ENCODE data around the gene NASP.

The NASP gene

DNA sequence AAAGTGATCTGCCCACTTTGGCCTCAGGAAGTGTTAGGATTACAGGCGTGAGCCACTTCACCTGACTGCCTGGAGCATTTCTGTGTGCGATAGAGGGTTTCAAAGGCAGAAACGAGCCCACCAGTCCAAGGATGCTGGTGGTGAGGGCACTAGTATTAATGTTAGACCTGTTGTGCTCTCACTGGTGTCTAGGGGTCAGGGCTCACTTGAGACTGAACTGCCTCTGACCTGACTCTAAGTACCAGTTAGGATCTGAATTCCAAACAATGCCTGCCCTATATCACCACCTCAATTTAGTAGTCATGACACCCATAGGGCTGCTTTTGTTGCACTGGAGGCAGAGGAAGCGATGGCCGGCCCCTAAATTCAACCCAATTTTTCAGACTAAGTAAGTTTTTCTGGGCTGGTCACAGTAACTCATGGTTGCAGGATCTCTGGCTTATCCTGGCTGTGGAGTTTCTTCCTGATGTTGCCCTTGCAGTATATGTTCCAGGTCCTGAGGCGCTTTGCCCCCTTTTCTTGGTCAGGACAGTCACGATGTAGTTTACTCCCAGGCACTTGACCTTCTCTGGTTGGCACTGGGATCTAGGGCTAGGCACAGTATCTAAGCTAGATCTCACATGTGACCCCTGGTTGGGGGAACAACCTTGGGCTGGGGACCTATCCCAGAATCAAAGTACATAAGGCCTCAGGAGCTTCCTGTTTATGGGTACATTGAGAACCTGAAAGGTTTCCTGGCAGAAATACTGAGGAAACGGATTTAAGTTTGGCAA is 35.5 kb downstream of the NASP start:
- TF ChIP-seq, protein P1, sequence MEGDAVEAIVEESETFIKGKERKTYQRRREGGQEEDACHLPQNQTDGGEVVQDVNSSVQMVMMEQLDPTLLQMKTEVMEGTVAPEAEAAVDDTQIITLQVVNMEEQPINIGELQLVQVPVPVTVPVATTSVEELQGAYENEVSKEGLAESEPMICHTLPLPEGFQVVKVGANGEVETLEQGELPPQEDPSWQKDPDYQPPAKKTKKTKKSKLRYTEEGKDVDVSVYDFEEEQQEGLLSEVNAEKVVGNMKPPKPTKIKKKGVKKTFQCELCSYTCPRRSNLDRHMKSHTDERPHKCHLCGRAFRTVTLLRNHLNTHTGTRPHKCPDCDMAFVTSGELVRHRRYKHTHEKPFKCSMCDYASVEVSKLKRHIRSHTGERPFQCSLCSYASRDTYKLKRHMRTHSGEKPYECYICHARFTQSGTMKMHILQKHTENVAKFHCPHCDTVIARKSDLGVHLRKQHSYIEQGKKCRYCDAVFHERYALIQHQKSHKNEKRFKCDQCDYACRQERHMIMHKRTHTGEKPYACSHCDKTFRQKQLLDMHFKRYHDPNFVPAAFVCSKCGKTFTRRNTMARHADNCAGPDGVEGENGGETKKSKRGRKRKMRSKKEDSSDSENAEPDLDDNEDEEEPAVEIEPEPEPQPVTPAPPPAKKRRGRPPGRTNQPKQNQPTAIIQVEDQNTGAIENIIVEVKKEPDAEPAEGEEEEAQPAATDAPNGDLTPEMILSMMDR (IDR thresholded peaks at IDR 0.05; ENCODE audit: borderline replicate concordance, insufficient read depth, low read depth, low read length) = no peak
- H3K4me3 ChIP-seq (ENCODE audit: low read depth, low read length) = no peak overlapping the region

DNA sequence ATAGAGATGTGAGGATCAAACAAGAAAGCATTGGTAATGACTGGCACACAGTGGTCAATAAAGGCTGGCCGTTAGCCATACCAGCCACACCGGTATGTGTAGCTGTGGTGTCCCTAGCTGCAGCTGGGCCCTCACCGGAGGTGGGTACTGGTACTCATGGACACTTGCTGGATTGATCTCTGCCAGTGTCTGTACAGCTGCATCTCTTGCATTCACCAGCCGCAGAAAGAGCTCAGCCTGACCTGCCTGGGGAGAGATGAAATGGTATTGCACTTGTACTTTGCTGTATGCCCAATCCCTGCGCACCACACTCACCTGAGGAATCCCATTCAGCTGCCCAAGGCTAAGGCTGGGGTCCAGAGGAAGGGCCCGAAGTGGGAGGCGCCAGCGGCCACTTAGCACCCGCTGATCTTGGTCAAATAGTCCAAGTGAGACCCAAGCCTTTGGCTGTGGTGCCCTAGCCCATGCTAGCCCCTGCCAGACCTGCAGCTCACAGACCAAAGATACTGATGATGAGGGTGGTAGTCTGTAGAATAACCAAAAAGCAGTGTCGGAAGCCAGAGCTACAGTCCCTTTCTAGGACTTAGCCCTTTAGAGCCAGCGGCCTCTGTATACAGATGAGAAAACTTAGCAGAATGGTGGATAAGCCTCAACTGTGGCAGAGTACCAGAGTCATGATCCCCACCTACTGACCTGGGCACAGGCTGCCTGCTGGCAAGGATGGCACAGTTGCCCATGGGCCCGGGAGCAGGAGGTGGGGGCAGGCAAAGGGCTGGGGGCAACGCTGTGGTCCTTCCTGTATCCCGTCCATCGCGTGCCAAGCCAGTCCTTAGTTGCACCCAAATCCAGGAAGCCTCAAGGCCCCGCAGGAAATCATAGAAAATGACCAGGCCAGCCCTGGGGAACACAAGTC is 37.0 kb downstream of the NASP start:
- no peak overlapping the region for H3K4me3 ChIP-seq (ENCODE audit: low read depth, low read length)
- TF ChIP-seq, protein P1 (IDR thresholded peaks at IDR 0.05; ENCODE audit: borderline replicate concordance, insufficient read depth, low read depth, low read length) = no peak

DNA sequence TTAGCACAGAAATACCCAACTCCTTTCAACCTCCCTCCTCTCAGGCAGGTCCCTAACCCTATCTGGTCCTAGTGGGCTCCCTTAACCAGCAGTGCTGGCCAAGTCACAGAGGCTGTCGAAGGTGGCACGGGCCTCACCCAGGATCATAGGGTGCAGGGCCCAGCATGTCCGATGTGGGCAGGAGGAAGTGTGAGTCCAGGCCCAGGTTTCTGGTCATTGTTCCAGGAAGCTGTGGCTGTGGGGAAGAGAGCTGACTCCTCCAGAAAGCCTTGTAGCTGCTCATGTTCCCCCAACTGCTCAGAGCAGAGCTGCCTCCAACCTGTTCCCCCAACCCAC is 37.6 kb downstream of the NASP start:
- H3K4me3 ChIP-seq (ENCODE audit: low read depth, low read length) = no peak overlapping the region
- TF ChIP-seq, protein P1 (IDR thresholded peaks at IDR 0.05; ENCODE audit: borderline replicate concordance, insufficient read depth, low read depth, low read length) = no peak

DNA sequence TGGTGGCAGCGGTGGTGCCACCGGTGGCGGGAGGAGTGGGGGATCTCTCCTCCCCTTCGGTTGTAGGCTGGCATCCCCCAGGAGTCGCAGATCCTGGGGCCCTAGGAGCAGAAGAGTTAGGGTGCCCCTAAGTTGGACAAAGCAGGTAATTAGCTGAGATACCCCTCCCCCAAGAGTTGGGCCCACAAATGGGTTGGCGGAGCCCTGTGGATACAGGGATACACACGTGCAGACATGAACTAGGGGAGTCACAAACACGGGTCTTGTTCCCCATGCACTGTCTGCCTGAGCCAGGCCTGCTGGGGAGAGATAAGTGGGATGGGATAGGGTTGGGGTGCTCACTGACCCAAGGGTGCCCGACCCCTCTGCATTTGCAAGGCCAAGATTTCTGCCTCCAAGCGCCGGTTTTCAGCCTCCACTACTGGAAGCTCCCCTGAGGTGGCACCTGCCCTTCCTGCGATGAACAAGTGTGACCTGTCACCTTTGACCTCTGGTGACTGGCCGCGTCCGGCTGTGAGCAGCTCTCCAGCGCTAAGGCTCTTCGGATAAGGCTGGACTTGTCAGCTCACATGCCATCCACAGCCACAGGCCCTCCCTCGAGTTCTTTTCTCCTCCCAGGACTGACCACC is 38.2 kb downstream of the NASP start:
- TF ChIP-seq, protein P1 (IDR thresholded peaks at IDR 0.05; ENCODE audit: borderline replicate concordance, insufficient read depth, low read depth, low read length) = no peak
- H3K4me3 ChIP-seq (ENCODE audit: low read depth, low read length) = no peak overlapping the region

DNA sequence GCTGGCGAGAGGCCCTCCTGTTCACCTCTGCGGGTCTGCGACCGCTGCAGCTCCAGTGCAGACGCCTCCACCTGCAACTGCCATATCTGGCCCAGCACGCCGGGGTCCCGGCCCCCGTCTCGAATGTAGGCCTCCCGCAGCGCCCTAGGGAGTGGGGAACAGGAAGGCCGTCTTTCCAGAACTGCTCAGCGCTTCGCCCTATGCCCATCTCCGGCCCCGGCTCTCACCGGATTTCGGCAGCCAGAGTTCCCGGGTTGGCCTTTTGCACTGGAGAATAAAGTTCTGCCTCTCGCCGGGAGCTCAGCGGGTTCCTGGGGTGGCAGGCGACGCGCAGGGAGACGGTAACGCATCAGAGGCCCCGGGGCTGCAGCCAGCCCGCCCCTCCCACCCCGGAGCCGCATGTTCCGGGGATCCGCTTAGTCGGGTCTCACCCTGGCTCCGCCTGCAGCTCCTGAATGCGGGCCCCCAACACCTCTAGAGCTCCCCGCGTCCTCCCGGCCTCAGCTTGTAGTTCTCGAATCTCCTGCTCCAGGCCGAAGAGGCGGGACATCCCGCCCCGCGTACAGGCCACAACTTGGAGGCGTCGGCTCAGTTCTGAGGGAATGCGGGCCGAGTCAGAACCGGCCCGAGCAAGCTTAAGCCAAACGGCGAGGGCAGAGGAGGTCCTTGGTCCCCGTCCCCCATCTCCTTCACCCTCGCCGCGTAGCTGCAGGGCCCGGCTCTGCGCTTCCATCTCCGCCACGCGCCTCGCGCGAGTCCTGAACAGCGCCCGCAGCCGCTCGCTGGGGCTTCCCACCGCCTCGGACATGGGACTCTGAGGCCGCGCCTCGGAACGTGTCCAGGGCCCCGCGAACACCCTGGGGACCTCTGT is 38.9 kb downstream of the NASP start:
- TF ChIP-seq, protein P1 (IDR thresholded peaks at IDR 0.05; ENCODE audit: borderline replicate concordance, insufficient read depth, low read depth, low read length) = no peak
- H3K4me3 ChIP-seq (ENCODE audit: low read depth, low read length) = no peak overlapping the region

DNA sequence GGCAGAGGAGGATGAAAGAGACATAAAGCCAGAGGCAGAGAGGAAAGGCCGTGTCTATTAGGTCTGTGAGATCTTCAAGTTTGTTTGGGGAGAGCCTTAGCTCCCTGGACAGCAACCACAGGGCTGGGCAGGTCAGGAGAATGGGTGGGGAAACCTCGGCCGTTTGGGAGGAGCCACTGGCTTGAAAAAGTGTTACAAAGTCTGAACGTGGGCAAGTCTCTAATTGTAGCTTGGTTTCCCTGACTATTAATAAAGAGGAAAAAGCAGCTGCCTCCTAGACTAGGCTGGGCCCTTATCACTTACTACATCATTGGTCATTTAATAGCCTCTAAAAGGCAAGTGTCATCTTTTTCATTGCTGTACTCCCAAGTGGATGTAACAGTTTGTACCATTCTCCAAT is 40.1 kb downstream of the NASP start, which contains the start of gene CCDC17:
TSS of gene CCDC17 (minus strand) at position 83 of the 400 bp plus-strand sequence. CDS start 145 bp downstream, outside the sequence.
- TF ChIP-seq, protein P1 (IDR thresholded peaks at IDR 0.05; ENCODE audit: borderline replicate concordance, insufficient read depth, low read depth, low read length) = no peak
- H3K4me3 ChIP-seq (ENCODE audit: low read depth, low read length) = no peak within 1 kb of the TSS
